H1 (cell line): Measurements from ENCODE around the gene LINC01488.

Source experiments
- CBX5 ChIP-seq: fragments of 300-800, 300-1000 bp; sonication (generic); IDR thresholded peaks from 2 replicates; pipeline ENCODE4 v1.7.1; 2016; ENCODE audit warnings: antibody characterized with exemption, low read length, low read depth
- EGR1 ChIP-seq: IDR thresholded peaks from 2 replicates; pipeline ENCODE4 v1.6.1; 2011; ENCODE audit warnings: low read depth, low read length, borderline replicate concordance
- POLR2A ChIP-seq, 2 experiments: IDR thresholded peaks; 1 replicate in 1 of 2; 2 replicates in 1 of 2; pipeline ENCODE4 v1.6.1; 2011; ENCODE audit warnings: low read depth in 2 of 2, low read length in 2 of 2, mild to moderate bottlenecking in 2 of 2; ENCODE audit errors: control extremely low read depth in 1 of 2
- RFX5 ChIP-seq: IDR thresholded peaks from 2 replicates; pipeline ENCODE4 v1.6.1; 2011; ENCODE audit warnings: low read depth, low read length, improper control_type of control experiment, borderline replicate concordance
- SIX5 ChIP-seq: IDR thresholded peaks from 2 replicates; pipeline ENCODE4 v1.6.1; 2011; ENCODE audit warnings: mild to moderate bottlenecking, low read depth, low read length
- TCF12 ChIP-seq: IDR thresholded peaks from 2 replicates; pipeline ENCODE4 v1.6.1; 2011; ENCODE audit warnings: low read depth, mild to moderate bottlenecking, low read length

DNA sequence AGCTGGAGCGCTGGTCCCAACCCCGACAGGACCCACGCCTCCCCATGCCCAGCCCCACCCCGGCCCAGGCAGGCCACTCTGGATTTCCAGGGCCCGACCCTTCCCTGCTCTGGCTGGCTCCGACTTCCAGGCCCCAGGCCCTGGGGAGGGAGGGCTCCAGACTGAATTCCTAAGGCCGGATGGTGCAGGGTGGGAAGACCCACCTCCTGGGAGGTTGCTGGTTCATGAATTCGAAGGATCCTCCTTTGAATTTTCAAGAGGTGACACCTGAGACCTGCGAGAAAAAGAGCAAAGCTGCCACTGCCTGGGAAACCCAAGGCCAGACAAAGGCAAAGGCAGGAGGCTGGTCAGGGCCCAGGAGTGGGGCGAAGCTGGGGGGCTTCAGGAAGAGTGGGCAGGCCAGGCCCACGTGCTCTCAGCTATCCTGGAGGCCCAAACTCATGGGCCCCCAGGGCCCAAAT is 47.0 kb upstream of the LINC01488 start:
- TF ChIP-seq CBX5 (no peak), RFX5 (no peak), EGR1 (no peak), POLR2A (IDR thresholded peaks at IDR 0.05; ENCODE audit: control extremely low read depth in 1 of 2, low read depth in 2 of 2, low read length in 2 of 2) (no peak), SIX5 (no peak), TCF12 (no peak)
